ENCODE results near the gene C10orf143. TPM values are rescaled to one million over a fixed set of nuclear protein-coding genes. Genes with fewer than 3 reads are reported as not detected.

Gene C10orf143
- total RNA-seq = 1.2 and 1.4 TPM in 2 replicates

GRCh38 chr10:130110246-130111112 is at the start of gene C10orf143:
TSS of gene C10orf143 (minus strand) at chr10:130110830. CDS start at chr10:130110772, 58 bp downstream.

GRCh38 chr10:130136226-130137089 is 25.8 kb upstream of the C10orf143 start, which contains the start of gene GLRX3:
TSS of gene GLRX3 (plus strand) at chr10:130136391. CDS start at chr10:130136421, 30 bp downstream.

Other genes starting within 250 kb of the C10orf143 start
- 3.0 and 5.1 TPM in 2 replicates for gene EBF3, start 146.6 kb downstream of the C10orf143 start, total RNA-seq
- gene GLRX3, start 25.6 kb upstream of the C10orf143 start, total RNA-seq = 33.0 and 84.2 TPM in 2 replicates

Measured in placental epithelial cell (primary cell).